GM10266 (cell line): ENCODE data around the gene ZNF155.

Experiments used
- DNase-seq: peaks from one replicate; pipeline ENCODE4 v3.0.0; 2012; ENCODE audit errors: extremely low spot score
- TF ChIP-seq, protein P1 (sequence below): IDR thresholded peaks from 2 replicates; pipeline ENCODE4 v1.5.1; 2012; ENCODE audit warnings: mild to moderate bottlenecking, low read depth; ENCODE audit not compliant: control insufficient read depth, insufficient read depth; ENCODE audit errors: missing control alignments

ZNF155 gene

GRCh38 chr19:43983544-43983911 is 460 bp upstream of the ZNF155 start:
- TF ChIP-seq, protein P1, sequence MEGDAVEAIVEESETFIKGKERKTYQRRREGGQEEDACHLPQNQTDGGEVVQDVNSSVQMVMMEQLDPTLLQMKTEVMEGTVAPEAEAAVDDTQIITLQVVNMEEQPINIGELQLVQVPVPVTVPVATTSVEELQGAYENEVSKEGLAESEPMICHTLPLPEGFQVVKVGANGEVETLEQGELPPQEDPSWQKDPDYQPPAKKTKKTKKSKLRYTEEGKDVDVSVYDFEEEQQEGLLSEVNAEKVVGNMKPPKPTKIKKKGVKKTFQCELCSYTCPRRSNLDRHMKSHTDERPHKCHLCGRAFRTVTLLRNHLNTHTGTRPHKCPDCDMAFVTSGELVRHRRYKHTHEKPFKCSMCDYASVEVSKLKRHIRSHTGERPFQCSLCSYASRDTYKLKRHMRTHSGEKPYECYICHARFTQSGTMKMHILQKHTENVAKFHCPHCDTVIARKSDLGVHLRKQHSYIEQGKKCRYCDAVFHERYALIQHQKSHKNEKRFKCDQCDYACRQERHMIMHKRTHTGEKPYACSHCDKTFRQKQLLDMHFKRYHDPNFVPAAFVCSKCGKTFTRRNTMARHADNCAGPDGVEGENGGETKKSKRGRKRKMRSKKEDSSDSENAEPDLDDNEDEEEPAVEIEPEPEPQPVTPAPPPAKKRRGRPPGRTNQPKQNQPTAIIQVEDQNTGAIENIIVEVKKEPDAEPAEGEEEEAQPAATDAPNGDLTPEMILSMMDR = no peak
- DNase-seq = no peak

DNA sequence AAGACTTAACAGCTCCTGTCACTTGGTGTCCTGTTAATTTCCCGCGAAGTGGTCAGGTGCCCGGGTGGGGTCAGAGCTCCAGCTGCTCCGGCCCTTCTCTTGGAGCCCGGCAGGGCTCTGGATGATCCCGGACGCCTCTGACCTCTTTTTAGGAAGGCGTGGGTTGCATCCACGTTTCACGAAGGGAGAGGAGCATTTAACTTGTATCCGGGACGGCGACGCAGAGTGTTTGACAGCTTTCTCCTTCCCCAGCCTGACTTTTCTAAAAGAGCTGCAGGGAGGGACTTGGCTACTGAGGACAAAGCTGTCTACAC is 656 bp downstream of the ZNF155 start:
- no peak for DNase-seq
- TF ChIP-seq, protein P1 = no peak

DNA sequence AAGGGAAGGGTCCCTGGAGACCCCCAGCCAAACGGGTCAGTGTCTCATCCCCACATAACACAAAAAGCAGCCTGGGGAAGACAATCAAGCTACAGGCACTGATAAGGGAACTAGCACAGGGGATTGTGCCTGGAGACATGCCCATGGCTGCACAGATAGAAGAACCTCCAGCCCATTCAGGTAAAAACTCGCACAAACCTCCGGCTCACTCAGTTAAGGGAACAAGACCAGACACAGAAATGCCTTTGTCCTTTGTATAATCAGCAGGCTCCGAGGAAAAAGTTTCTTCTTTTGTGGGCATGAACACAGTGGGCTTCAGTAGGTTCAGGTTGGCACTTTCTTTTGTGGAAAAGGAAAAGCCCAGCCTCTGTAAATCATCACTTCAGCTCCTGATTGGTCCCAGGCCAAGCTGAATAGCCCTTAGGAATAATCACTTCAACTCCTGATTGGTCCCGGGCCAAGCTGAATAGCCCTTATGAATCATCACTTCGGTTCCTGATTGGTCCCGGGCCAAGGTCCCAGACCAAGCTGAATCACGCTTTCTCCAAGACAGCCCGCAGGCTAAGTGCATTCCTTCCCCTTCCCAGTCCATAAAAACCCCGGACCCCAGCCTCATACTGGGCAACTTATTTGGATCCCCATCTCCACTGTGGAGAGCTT is 13.8 kb downstream of the ZNF155 start:
- DNase-seq = no peak
- TF ChIP-seq, protein P1 = no peak

- TF ChIP-seq, protein P1 = no peak
Measured at GRCh38 chr19:44002212-44002565, 18.2 kb downstream of the ZNF155 start.

GRCh38 chr19:44002566-44003460 is 18.8 kb downstream of the ZNF155 start, which contains the start of gene ZNF230:
Gene ZNF230, plus strand, starts transcription at chr19:44002957. Its CDS starts 4,122 bp downstream, at chr19:44007079.
- DNase-seq = peak; percentile 83
- TF ChIP-seq, protein P1 = no peak

More at GRCh38 chr19:44002212-44002565, 18.2 kb downstream of the ZNF155 start:
- no peak for DNase-seq

- TF ChIP-seq, protein P1 = no peak
- DNase-seq = peak; percentile 12
Measured at GRCh38 chr19:44003461-44004009, 19.5 kb downstream of the ZNF155 start.
